Activated T-cell treated with anti-CD3 and anti-CD28 coated beads for 1 hour (primary cell): Measurements from ENCODE around the gene HEG1.

Experiments used
- DNase-seq: peaks from one replicate; pipeline ENCODE4 v3.0.0-alpha.2; 2020; ENCODE audit warnings: low read depth

HEG1 gene

GRCh38 chr3:124951511-124952281, 104.1 kb downstream of the HEG1 start:
- no peak for DNase-seq

- DNase-seq = no peak
Measured at GRCh38 chr3:124950026-124950425, 105.8 kb downstream of the HEG1 start.

GRCh38 chr3:124942613-124943012, 113.2 kb downstream of the HEG1 start:
- no peak for DNase-seq

- no peak for DNase-seq
Measured at GRCh38 chr3:124941771-124942170, 114.0 kb downstream of the HEG1 start.

- no peak for DNase-seq
Measured at GRCh38 chr3:124939661-124940060, 116.1 kb downstream of the HEG1 start.

- no peak for DNase-seq
Measured at GRCh38 chr3:124938896-124939295, 116.9 kb downstream of the HEG1 start.

GRCh38 chr3:124937049-124937448, 118.7 kb downstream of the HEG1 start:
- DNase-seq = no peak

GRCh38 chr3:124935794-124936542, 119.8 kb downstream of the HEG1 start:
- no peak for DNase-seq

GRCh38 chr3:124935264-124935663, 120.5 kb downstream of the HEG1 start:
- no peak for DNase-seq

- DNase-seq = no peak
Measured at GRCh38 chr3:124934577-124934976, 121.2 kb downstream of the HEG1 start, which contains the start of gene MUC13. Gene MUC13 (minus strand): TSS chr3:124934751. CDS start chr3:124934712, 39 bp downstream.

GRCh38 chr3:124928333-124929202, 127.2 kb downstream of the HEG1 start:
- peak; percentile 47 for DNase-seq

- DNase-seq = no peak
Measured at GRCh38 chr3:124927574-124928045, 128.2 kb downstream of the HEG1 start.

GRCh38 chr3:124926426-124927101, 129.2 kb downstream of the HEG1 start:
- DNase-seq = no peak

- no peak for DNase-seq
Measured at GRCh38 chr3:124924741-124925140, 131.1 kb downstream of the HEG1 start.

- no peak for DNase-seq
Measured at GRCh38 chr3:124923833-124924232, 132.0 kb downstream of the HEG1 start.

- no peak for DNase-seq
Measured at GRCh38 chr3:124920718-124921117, 135.1 kb downstream of the HEG1 start.

- no peak for DNase-seq
Measured at GRCh38 chr3:124919756-124920155, 136.0 kb downstream of the HEG1 start.

GRCh38 chr3:124918524-124918923, 137.3 kb downstream of the HEG1 start:
- DNase-seq = no peak

GRCh38 chr3:124916837-124917409, 138.9 kb downstream of the HEG1 start:
- DNase-seq = no peak
